Neural cell (in vitro differentiated cells): ENCODE data around the gene ACOT7. TPM values are rescaled to one million over a fixed set of nuclear protein-coding genes. Genes with fewer than 3 reads are reported as not detected.

Source experiments
- H2AFZ ChIP-seq: fragments of 200-600, 300-800 bp; sonication (generic), shearing (Covaris generic); 2 replicates; pipeline ENCODE4 v1.6.0; 2014; ENCODE audit warnings: low read depth, mild to moderate bottlenecking, antibody characterized with exemption, low read length, moderate library complexity
- H3F3A ChIP-seq: fragments of 200-600 bp; shearing (Covaris generic); 2 replicates; pipeline ENCODE4 v1.6.1; 2016; ENCODE audit warnings: mild to moderate bottlenecking, moderate library complexity, mixed read lengths, antibody characterized with exemption, low read length; ENCODE audit not compliant: insufficient read depth, poor library complexity, severe bottlenecking
- H3K27ac ChIP-seq: fragments of 200-600, 300-800 bp; sonication (generic), shearing (Covaris generic); 2 replicates; pipeline ENCODE4 v1.5.1; 2014; ENCODE audit warnings: mild to moderate bottlenecking, low read length, moderate library complexity
- H3K27me3 ChIP-seq: fragments of 300-800, 200-600 bp; sonication (generic), shearing (Covaris generic); 2 replicates; pipeline ENCODE4 v1.6.0; 2014; ENCODE audit warnings: mild to moderate bottlenecking, low read depth, low read length, moderate library complexity; ENCODE audit not compliant: insufficient read depth
- H3K36me3 ChIP-seq: fragments of 300-800, 200-600 bp; sonication (generic), shearing (Covaris generic); 2 replicates; pipeline ENCODE4 v1.5.1; 2014; ENCODE audit warnings: mild to moderate bottlenecking, antibody characterized with exemption, low read length, moderate library complexity; ENCODE audit not compliant: insufficient read depth
- H3K4me2 ChIP-seq: fragments of 300-800, 200-600 bp; sonication (generic), shearing (Covaris generic); 2 replicates; pipeline ENCODE4 v1.6.0; 2014; ENCODE audit warnings: mild to moderate bottlenecking, low read length
- H3K4me3 ChIP-seq: fragments of 300-800, 200-600 bp; sonication (generic), shearing (Covaris generic); 2 replicates; pipeline ENCODE4 v1.5.1; 2014; ENCODE audit warnings: mild to moderate bottlenecking, low read length, moderate library complexity
- H3K79me2 ChIP-seq: fragments of 200-600 bp; shearing (Covaris generic); replicated peaks from 2 replicates; pipeline ENCODE4 v1.6.0; 2014; ENCODE audit warnings: mild to moderate bottlenecking, low read length, moderate library complexity; ENCODE audit not compliant: insufficient read depth
- H3K9ac ChIP-seq: fragments of 300-800, 200-600 bp; sonication (generic), shearing (Covaris generic); 2 replicates; pipeline ENCODE4 v1.6.1; 2016; ENCODE audit warnings: mild to moderate bottlenecking, low read length, mixed read lengths
- H3K9me2 ChIP-seq: fragments of 200-600 bp; shearing (Covaris generic); 2 replicates; pipeline ENCODE4 v1.6.1; 2016; ENCODE audit warnings: mild to moderate bottlenecking, low read length, mixed read lengths; ENCODE audit not compliant: insufficient read depth
- H3K9me3 ChIP-seq: fragments of 200-600, 300-800 bp; sonication (generic), shearing (Covaris generic); 2 replicates; pipeline ENCODE4 v1.6.1; 2016; ENCODE audit warnings: mild to moderate bottlenecking, mixed run types, low read length, moderate library complexity, mixed read lengths
- H4K20me1 ChIP-seq: fragments of 200-600 bp; shearing (Covaris generic); 2 replicates; pipeline ENCODE4 v1.6.1; 2016; ENCODE audit warnings: mild to moderate bottlenecking, mixed run types; ENCODE audit not compliant: insufficient read depth
- CTCF ChIP-seq: fragments of 450-650 bp; IDR thresholded peaks from 2 replicates; pipeline ENCODE4 v1.5.1; 2014; ENCODE audit warnings: antibody characterized with exemption, mild to moderate bottlenecking, moderate library complexity; ENCODE audit not compliant: poor library complexity, severe bottlenecking
- EP300 ChIP-seq: fragments of 450-650 bp; conservative IDR thresholded peaks from 2 replicates; pipeline ENCODE4 v1.6.1; 2014; ENCODE audit warnings: antibody characterized with exemption, mild to moderate bottlenecking, moderate library complexity; ENCODE audit not compliant: poor library complexity, severe bottlenecking
- EZH2 ChIP-seq: fragments of 200-600, 300-800 bp; shearing (Covaris generic), sonication (generic); IDR thresholded peaks from 2 replicates; pipeline ENCODE4 v1.6.1; 2014; ENCODE audit warnings: antibody characterized with exemption, low read length, borderline replicate concordance, mild to moderate bottlenecking; ENCODE audit not compliant: insufficient read depth, poor library complexity, severe bottlenecking
- MXI1 ChIP-seq: fragments of 450-650 bp; conservative IDR thresholded peaks from 2 replicates; pipeline ENCODE4 v1.6.1; 2014; ENCODE audit warnings: antibody characterized with exemption, mild to moderate bottlenecking; ENCODE audit not compliant: poor library complexity, severe bottlenecking
- POLR2AphosphoS5 ChIP-seq: IDR thresholded peaks from 2 replicates; pipeline ENCODE4 v1.6.1; 2012
- RAD21 ChIP-seq: fragments of 450-650 bp; conservative IDR thresholded peaks from 2 replicates; pipeline ENCODE4 v1.6.1; 2014; ENCODE audit warnings: antibody characterized with exemption, mild to moderate bottlenecking, moderate library complexity
- REST ChIP-seq: IDR thresholded peaks from 2 replicates; pipeline ENCODE4 v1.6.1; 2012; ENCODE audit warnings: borderline replicate concordance
- SMC3 ChIP-seq: fragments of 450-650 bp; conservative IDR thresholded peaks from 2 replicates; pipeline ENCODE4 v1.6.1; 2014; ENCODE audit warnings: antibody characterized with exemption, mild to moderate bottlenecking, moderate library complexity; ENCODE audit not compliant: poor library complexity
- TAF1 ChIP-seq: IDR thresholded peaks from 2 replicates; pipeline ENCODE4 v1.6.1; 2012; ENCODE audit warnings: low read depth
- polyA plus RNA-seq: library from polyadenylated mRNA; depleted of rRNA; stranded (reverse); fragments of >200 nt; gene quantifications from 2 replicates; pipeline ENCODE4 v1.2.3, GENCODE V29; 2014

The ACOT7 gene
- polyA plus RNA-seq, 1 donor from 2014 or later = 101 TPM

- no peaks in the 10 kb centered on the region for H3K27me3 ChIP-seq
- no peaks in the 10 kb centered on the region for H3K36me3 ChIP-seq
- no peaks in the 10 kb centered on the region for H3F3A ChIP-seq
- no peak overlapping the region for H2AFZ ChIP-seq
- no peak overlapping the region for H3K4me2 ChIP-seq
- H3K79me2 ChIP-seq = no peaks in the 10 kb centered on the region
- H3K9me2 ChIP-seq = no peaks in the 10 kb centered on the region
- no peak overlapping the region for H3K9ac ChIP-seq
- no peaks in the 10 kb centered on the region for H3K9me3 ChIP-seq
- TF ChIP-seq REST = no peak
- TF ChIP-seq RAD21 = no peak
- no peak for TF ChIP-seq CTCF
- no peak for TF ChIP-seq TAF1
- no peak for TF ChIP-seq POLR2AphosphoS5
- TF ChIP-seq SMC3 = no peak
- no peak for TF ChIP-seq EZH2
- TF ChIP-seq MXI1 = no peak
- TF ChIP-seq EP300 = no peak
- no peak overlapping the region for H3K27ac ChIP-seq
- no peaks in the 10 kb centered on the region for H4K20me1 ChIP-seq
- H3K4me3 ChIP-seq = no peak overlapping the region
These were observed 86.5 kb downstream of the ACOT7 start for GRCh38 chr1:6307099-6307498.

- Histone ChIP-seq H4K20me1 (no peaks in the 10 kb centered on the region), H3K4me2 (no peak overlapping the region), H3F3A (no peaks in the 10 kb centered on the region), H3K79me2 (no peaks in the 10 kb centered on the region), H2AFZ (no peak overlapping the region), H3K9ac (no peak overlapping the region), H3K27ac (peak overlapping the region; percentile 57), H3K36me3 (no peaks in the 10 kb centered on the region), H3K9me3 (no peaks in the 10 kb centered on the region), H3K9me2 (no peaks in the 10 kb centered on the region), H3K27me3 (no peaks in the 10 kb centered on the region), H3K4me3 (no peak overlapping the region)
- TF ChIP-seq EZH2 (no peak), TAF1 (no peak), EP300 (no peak), RAD21 (no peak), SMC3 (no peak), MXI1 (no peak), CTCF (no peak), REST (no peak), POLR2AphosphoS5 (no peak)
These were observed 90.1 kb downstream of the ACOT7 start for GRCh38 chr1:6303397-6304012.
